ENCODE data around the gene RGS6.

The RGS6 gene

GRCh38 chr14:72471346-72471745 lies 539.1 kb downstream of the RGS6 start:
- DNase-seq, result no peak

- DNase-seq, result no peak
Observed at GRCh38 chr14:72472845-72473244, 540.6 kb downstream of the RGS6 start.

GRCh38 chr14:72476657-72477499 lies 544.6 kb downstream of the RGS6 start:
- peak; percentile 74 for DNase-seq

- peak; percentile 3 for DNase-seq
Observed at GRCh38 chr14:72477578-72477977, 545.3 kb downstream of the RGS6 start.

GRCh38 chr14:72478471-72478893 lies 546.3 kb downstream of the RGS6 start:
- no peak for DNase-seq

GRCh38 chr14:72479461-72479931 lies 547.3 kb downstream of the RGS6 start:
- no peak for DNase-seq

GRCh38 chr14:72480464-72481243 lies 548.4 kb downstream of the RGS6 start:
- DNase-seq, result no peak

- DNase-seq, result no peak
Observed at GRCh38 chr14:72483311-72483710, 551.1 kb downstream of the RGS6 start.

GRCh38 chr14:72485695-72486094 lies 553.5 kb downstream of the RGS6 start:
- no peak for DNase-seq

GRCh38 chr14:72488514-72488913 lies 556.3 kb downstream of the RGS6 start:
- DNase-seq, result no peak

GRCh38 chr14:72492196-72492595 lies 560.0 kb downstream of the RGS6 start:
- DNase-seq, result no peak

- no peak for DNase-seq
Observed at GRCh38 chr14:72495668-72496067, 563.4 kb downstream of the RGS6 start.

GRCh38 chr14:72498646-72499045 lies 566.4 kb downstream of the RGS6 start:
- DNase-seq, result no peak

GRCh38 chr14:72499746-72500145 lies 567.5 kb downstream of the RGS6 start:
- DNase-seq, result no peak

- no peak for DNase-seq
Observed at GRCh38 chr14:72500234-72500838, 568.1 kb downstream of the RGS6 start.

- DNase-seq, result no peak
Observed at GRCh38 chr14:72501439-72501838, 569.2 kb downstream of the RGS6 start.

GRCh38 chr14:72503271-72503670 lies 571.0 kb downstream of the RGS6 start:
- DNase-seq, result no peak

GRCh38 chr14:72503696-72504368 lies 571.6 kb downstream of the RGS6 start:
- DNase-seq, result no peak

GRCh38 chr14:72510566-72510965 lies 578.3 kb downstream of the RGS6 start:
- no peak for DNase-seq

- no peak for DNase-seq
Observed at GRCh38 chr14:72512281-72512680, 580.1 kb downstream of the RGS6 start.

- DNase-seq, result no peak
Observed at GRCh38 chr14:72512925-72513324, 580.7 kb downstream of the RGS6 start.

GRCh38 chr14:72513346-72513745 lies 581.1 kb downstream of the RGS6 start:
- DNase-seq, result no peak

Measured in stimulated activated CD4-positive, alpha-beta T cell treated with anti-CD3 and anti-CD28 coated beads, Interleukin-1b, Interleukin-23, amount 100 ng/mL, for 48 hours (primary cell).